ENCODE measurements around the gene KIAA0513.
A peak's percentile ranks its signal among the peaks of the same experiment; 100 is the strongest.

Gene KIAA0513

DNA sequence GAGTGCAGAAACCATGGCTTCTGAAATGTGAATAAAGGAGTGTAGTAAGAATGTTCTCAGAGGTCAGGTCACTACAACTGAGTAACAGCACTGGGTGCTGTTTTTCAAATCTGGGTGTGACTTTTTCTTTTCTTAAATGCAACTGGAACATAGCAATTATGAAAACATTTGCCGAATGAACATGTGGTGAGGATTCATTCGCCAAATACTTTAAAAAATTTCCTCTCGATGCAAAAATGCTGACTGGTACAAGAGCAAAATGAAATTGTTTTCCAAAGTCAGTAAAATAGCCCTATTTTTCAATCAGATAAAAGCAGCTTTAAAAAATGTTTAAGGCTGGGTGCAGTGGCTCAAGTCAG is 34.9 kb upstream of the KIAA0513 start:
- H3K4me1 ChIP-seq (ENCODE audit: control insufficient read depth, insufficient read depth, low read length), result peaks cover 22% of the 10 kb centered on the region
- H3K27ac ChIP-seq (ENCODE audit: low read length), result no peak overlapping the region
- no peaks in the 10 kb centered on the region for H3K9me3 ChIP-seq (ENCODE audit: control insufficient read depth in 2 of 2, low read length in 2 of 2)
- no peaks in the 10 kb centered on the region for H3K27me3 ChIP-seq (ENCODE audit: control insufficient read depth in 1 of 2, insufficient read depth in 2 of 2, low read length in 2 of 2)
- H3K4me3 ChIP-seq (ENCODE audit: low read length in 2 of 2), result no peak overlapping the region
- H3K36me3 ChIP-seq (ENCODE audit: control insufficient read depth in 2 of 2, insufficient read depth in 2 of 2, low read length in 2 of 2), result peaks cover 28 to 34% of the 10 kb centered on the region in 2 donors
- H3K9ac ChIP-seq (ENCODE audit: low read length in 2 of 2), result no peak overlapping the region

DNA sequence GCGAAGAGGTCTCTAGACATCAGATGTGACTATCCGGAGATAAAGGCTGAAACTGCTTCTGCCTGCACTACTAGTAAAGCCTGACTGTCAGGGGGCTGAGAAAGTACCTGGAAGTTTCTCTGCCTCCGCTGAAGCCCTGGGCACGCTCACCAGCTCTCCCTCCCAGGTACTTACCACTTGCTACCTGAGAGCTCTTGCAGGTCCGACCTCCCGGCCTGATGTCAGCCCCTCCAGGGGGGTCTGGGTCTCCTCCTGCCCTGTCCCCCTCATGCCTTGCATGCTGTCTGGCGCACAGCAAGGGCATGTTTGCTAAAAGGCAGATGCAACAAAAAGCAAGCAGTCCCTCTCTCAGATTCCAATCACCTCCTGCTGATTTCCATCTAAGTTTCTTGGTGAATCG is 33.7 kb upstream of the KIAA0513 start:
- Histone ChIP-seq H3K4me3 (ENCODE audit: low read length in 2 of 2) (no peak overlapping the region), H3K4me1 (ENCODE audit: control insufficient read depth, insufficient read depth, low read length) (peaks cover 27% of the 10 kb centered on the region), H3K36me3 (ENCODE audit: control insufficient read depth in 2 of 2, insufficient read depth in 2 of 2, low read length in 2 of 2) (peaks cover 19 to 28% of the 10 kb centered on the region in 2 donors), H3K9ac (ENCODE audit: low read length in 2 of 2) (no peak overlapping the region), H3K9me3 (ENCODE audit: control insufficient read depth in 2 of 2, low read length in 2 of 2) (no peaks in the 10 kb centered on the region), H3K27ac (ENCODE audit: low read length) (peak overlapping the region; percentile 80), H3K27me3 (ENCODE audit: control insufficient read depth in 1 of 2, insufficient read depth in 2 of 2, low read length in 2 of 2) (no peaks in the 10 kb centered on the region)

DNA sequence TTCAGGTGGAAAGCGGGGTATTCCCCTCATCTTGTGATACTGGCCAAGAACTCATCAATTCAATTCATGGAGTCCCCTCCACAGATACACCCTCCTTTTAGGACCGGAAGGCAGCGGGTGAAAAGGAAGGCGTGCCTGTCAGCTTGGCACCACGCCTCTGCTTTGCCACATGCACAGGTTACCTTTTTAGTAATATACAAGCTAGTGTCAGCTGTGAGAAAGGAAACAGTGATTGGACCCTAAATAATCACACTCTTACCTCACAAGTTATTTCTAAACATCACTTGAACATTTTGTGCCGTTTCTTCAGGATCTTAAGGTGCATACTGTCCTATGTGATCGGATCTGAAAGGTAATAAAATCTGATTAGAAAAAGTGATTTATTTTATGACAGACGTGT is 31.9 kb upstream of the KIAA0513 start:
- Histone ChIP-seq H3K9ac (ENCODE audit: low read length in 2 of 2) (no peak overlapping the region), H3K27ac (ENCODE audit: low read length) (peak overlapping the region; percentile 80), H3K4me3 (ENCODE audit: low read length in 2 of 2) (no peak overlapping the region), H3K36me3 (ENCODE audit: control insufficient read depth in 2 of 2, insufficient read depth in 2 of 2, low read length in 2 of 2) (peaks cover 6 to 16% of the 10 kb centered on the region in 2 donors), H3K4me1 (ENCODE audit: control insufficient read depth, insufficient read depth, low read length) (peaks cover 30% of the 10 kb centered on the region), H3K27me3 (ENCODE audit: control insufficient read depth in 1 of 2, insufficient read depth in 2 of 2, low read length in 2 of 2) (no peaks in the 10 kb centered on the region), H3K9me3 (ENCODE audit: control insufficient read depth in 2 of 2, low read length in 2 of 2) (no peaks in the 10 kb centered on the region)

DNA sequence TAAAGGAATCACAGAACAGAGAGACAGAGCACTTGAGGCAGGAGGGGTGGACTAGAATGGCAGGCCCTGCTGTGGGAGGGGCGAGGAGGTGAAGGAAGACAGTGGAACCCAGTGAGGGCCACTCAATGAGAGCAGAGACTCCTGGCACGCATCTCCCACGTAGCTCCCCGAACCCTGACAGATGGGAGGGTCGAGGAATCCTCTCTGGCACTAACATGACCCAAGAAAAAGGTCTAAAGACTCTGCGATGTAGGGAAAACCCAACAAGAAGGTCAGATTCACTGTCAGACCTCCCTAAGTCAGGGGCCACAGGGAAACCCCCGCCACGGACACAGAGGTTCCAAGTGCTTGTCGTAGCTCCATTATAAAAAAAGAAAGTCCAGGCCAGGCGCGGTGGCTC is 31.2 kb upstream of the KIAA0513 start:
- Histone ChIP-seq H3K4me3 (ENCODE audit: low read length in 2 of 2) (no peak overlapping the region), H3K27me3 (ENCODE audit: control insufficient read depth in 1 of 2, insufficient read depth in 2 of 2, low read length in 2 of 2) (no peaks in the 10 kb centered on the region), H3K9me3 (ENCODE audit: control insufficient read depth in 2 of 2, low read length in 2 of 2) (no peaks in the 10 kb centered on the region), H3K27ac (ENCODE audit: low read length) (no peak overlapping the region), H3K4me1 (ENCODE audit: control insufficient read depth, insufficient read depth, low read length) (peaks cover 36% of the 10 kb centered on the region), H3K9ac (ENCODE audit: low read length in 2 of 2) (no peak overlapping the region), H3K36me3 (ENCODE audit: control insufficient read depth in 2 of 2, insufficient read depth in 2 of 2, low read length in 2 of 2) (peaks cover 4 to 13% of the 10 kb centered on the region in 2 donors)

DNA sequence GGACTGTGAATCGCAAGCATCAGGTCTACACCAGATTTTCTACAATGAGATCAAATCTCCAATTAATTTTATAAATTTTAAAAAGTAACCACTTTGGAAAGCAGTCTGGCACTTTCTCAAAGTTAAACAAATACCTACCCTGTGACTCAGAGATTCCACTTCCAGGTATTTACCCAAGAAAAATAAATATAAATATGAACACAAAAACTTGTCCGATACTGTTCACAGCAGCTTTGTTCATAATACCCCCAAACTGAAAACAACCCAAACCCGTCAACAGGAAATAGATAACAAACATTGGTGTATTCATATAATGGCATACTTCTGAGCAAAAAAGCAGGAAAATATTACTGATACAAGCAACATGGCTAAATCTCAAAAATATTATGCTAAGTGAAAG is 28.4 kb upstream of the KIAA0513 start:
- Histone ChIP-seq H3K9ac (ENCODE audit: low read length in 2 of 2) (no peak overlapping the region), H3K36me3 (ENCODE audit: control insufficient read depth in 2 of 2, insufficient read depth in 2 of 2, low read length in 2 of 2) (peaks cover 4 to 7% of the 10 kb centered on the region in 2 donors), H3K9me3 (ENCODE audit: control insufficient read depth in 2 of 2, low read length in 2 of 2) (no peaks in the 10 kb centered on the region), H3K4me3 (ENCODE audit: low read length in 2 of 2) (no peak overlapping the region), H3K4me1 (ENCODE audit: control insufficient read depth, insufficient read depth, low read length) (peaks cover 46% of the 10 kb centered on the region), H3K27ac (ENCODE audit: low read length) (peak overlapping the region; percentile 19), H3K27me3 (ENCODE audit: control insufficient read depth in 1 of 2, insufficient read depth in 2 of 2, low read length in 2 of 2) (no peaks in the 10 kb centered on the region)

DNA sequence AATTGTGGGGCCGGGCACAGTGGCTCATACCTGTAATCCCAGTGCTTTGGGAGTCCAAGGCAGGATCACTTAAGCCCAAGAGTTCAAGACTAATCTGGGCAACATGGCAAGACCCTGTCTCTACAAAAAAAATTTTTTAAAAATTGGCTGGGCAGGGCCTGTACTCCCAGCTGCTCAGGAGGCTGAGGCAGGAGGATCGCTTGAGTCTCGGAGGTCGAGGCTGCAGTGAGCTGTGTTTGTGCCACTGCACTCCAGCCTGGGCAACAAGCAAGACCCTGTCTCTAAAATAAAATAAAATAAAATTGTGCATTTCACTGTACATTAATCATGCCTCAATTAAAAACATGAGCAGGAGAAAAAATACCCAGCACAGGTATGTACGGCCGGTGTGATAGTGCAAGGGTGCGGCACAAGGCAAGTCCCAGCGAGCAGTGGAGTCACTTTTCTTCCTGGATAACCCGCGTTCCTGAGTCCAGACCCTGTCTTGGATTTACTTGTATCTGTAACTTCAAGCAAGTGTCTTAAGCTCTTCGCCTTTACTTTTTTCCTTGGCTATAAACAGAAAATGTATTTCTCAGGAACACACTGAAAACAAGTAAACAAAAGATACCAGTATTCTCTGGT is 27.6 kb upstream of the KIAA0513 start:
- H3K27ac ChIP-seq (ENCODE audit: low read length), result peak overlapping the region; percentile 55
- H3K9me3 ChIP-seq (ENCODE audit: control insufficient read depth in 2 of 2, low read length in 2 of 2), result no peaks in the 10 kb centered on the region
- H3K27me3 ChIP-seq (ENCODE audit: control insufficient read depth in 1 of 2, insufficient read depth in 2 of 2, low read length in 2 of 2), result no peaks in the 10 kb centered on the region
- no peak overlapping the region for H3K4me3 ChIP-seq (ENCODE audit: low read length in 2 of 2)
- H3K36me3 ChIP-seq (ENCODE audit: control insufficient read depth in 2 of 2, insufficient read depth in 2 of 2, low read length in 2 of 2), result peaks cover 3 to 4% of the 10 kb centered on the region in 2 donors
- peaks cover 46% of the 10 kb centered on the region for H3K4me1 ChIP-seq (ENCODE audit: control insufficient read depth, insufficient read depth, low read length)
- H3K9ac ChIP-seq (ENCODE audit: low read length in 2 of 2), result no peak overlapping the region

DNA sequence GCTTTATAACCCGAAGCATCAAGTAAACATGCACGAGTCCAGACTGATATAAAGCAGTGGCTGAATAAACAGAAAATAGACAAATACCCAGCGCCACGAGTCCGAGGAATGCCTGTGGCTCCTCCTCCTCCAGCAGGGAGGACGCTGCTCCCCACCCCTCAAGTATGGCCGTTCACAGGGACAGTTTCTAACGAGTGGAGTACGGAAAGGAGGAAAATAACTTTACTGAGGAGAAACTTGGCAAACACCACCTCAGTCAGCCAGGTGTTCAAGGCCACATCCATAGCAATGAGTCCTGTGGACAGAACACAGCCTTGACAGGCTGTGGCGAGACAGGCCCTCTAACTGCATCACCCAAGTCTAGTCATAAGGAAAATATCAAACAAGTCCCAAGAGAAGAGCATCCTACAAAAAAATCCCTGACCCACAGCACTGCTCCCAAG is 25.5 kb upstream of the KIAA0513 start:
- H3K36me3 ChIP-seq (ENCODE audit: control insufficient read depth in 2 of 2, insufficient read depth in 2 of 2, low read length in 2 of 2), result no peaks in the 10 kb centered on the region
- peak overlapping the region in 1 of 2 donors; percentile 40 for H3K4me3 ChIP-seq (ENCODE audit: low read length in 2 of 2)
- H3K9me3 ChIP-seq (ENCODE audit: control insufficient read depth in 2 of 2, low read length in 2 of 2), result no peaks in the 10 kb centered on the region
- H3K9ac ChIP-seq (ENCODE audit: low read length in 2 of 2), result no peak overlapping the region
- peaks cover 54% of the 10 kb centered on the region for H3K4me1 ChIP-seq (ENCODE audit: control insufficient read depth, insufficient read depth, low read length)
- no peaks in the 10 kb centered on the region for H3K27me3 ChIP-seq (ENCODE audit: control insufficient read depth in 1 of 2, insufficient read depth in 2 of 2, low read length in 2 of 2)
- peak overlapping the region; percentile 80 for H3K27ac ChIP-seq (ENCODE audit: low read length)

DNA sequence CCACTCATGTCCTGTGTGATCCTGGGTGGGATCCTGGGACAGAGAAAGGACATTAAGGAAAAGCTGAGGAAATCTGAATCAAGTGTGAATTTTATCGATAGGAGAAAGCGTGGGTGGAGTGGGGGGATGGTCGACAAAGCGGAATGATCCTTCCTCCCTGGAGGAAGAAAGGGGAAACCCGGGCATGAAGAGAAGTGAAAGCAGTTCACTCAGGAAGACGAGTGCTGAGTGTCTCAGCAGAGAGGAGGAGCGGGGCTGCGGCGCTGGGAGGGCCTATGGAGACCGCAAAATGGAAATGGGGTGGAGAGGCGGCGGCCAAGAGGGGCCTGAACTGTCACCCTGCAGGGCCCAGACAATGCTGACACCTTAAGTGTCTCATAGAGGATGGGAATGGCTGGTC is 25.0 kb upstream of the KIAA0513 start:
- Histone ChIP-seq H3K4me1 (ENCODE audit: control insufficient read depth, insufficient read depth, low read length) (peaks cover 55% of the 10 kb centered on the region), H3K27ac (ENCODE audit: low read length) (peak overlapping the region; percentile 80), H3K4me3 (ENCODE audit: low read length in 2 of 2) (peak overlapping the region in 1 of 2 donors; percentile 40), H3K36me3 (ENCODE audit: control insufficient read depth in 2 of 2, insufficient read depth in 2 of 2, low read length in 2 of 2) (peaks cover 0 to 2% of the 10 kb centered on the region in 2 donors), H3K27me3 (ENCODE audit: control insufficient read depth in 1 of 2, insufficient read depth in 2 of 2, low read length in 2 of 2) (no peaks in the 10 kb centered on the region), H3K9ac (ENCODE audit: low read length in 2 of 2) (no peak overlapping the region), H3K9me3 (ENCODE audit: control insufficient read depth in 2 of 2, low read length in 2 of 2) (no peaks in the 10 kb centered on the region)

DNA sequence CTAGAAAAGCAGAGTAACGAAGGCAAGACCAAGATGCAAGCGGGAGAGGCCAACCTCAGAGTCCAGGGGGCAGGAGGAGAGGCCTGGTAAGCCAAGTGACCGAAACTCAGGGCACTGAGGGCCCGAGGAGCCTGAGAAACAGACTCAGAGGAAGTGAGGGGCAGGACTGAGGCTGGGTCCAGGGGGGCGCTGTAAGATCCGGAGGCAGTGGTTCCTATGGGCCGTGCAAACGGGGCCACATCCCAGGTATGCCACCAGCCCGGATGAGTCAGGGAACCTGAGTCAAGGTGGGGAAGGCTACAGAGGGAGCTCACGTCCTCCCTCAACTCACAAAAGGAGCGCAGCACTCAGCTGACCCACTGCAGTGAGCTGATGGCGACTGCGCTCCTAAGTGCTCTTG is 24.5 kb upstream of the KIAA0513 start:
- H3K4me1 ChIP-seq (ENCODE audit: control insufficient read depth, insufficient read depth, low read length), result peaks cover 58% of the 10 kb centered on the region
- no peaks in the 10 kb centered on the region for H3K27me3 ChIP-seq (ENCODE audit: control insufficient read depth in 1 of 2, insufficient read depth in 2 of 2, low read length in 2 of 2)
- no peaks in the 10 kb centered on the region for H3K9me3 ChIP-seq (ENCODE audit: control insufficient read depth in 2 of 2, low read length in 2 of 2)
- no peak overlapping the region for H3K9ac ChIP-seq (ENCODE audit: low read length in 2 of 2)
- H3K27ac ChIP-seq (ENCODE audit: low read length), result peak overlapping the region; percentile 80
- H3K4me3 ChIP-seq (ENCODE audit: low read length in 2 of 2), result no peak overlapping the region
- H3K36me3 ChIP-seq (ENCODE audit: control insufficient read depth in 2 of 2, insufficient read depth in 2 of 2, low read length in 2 of 2), result peaks cover 0 to 2% of the 10 kb centered on the region in 2 donors

DNA sequence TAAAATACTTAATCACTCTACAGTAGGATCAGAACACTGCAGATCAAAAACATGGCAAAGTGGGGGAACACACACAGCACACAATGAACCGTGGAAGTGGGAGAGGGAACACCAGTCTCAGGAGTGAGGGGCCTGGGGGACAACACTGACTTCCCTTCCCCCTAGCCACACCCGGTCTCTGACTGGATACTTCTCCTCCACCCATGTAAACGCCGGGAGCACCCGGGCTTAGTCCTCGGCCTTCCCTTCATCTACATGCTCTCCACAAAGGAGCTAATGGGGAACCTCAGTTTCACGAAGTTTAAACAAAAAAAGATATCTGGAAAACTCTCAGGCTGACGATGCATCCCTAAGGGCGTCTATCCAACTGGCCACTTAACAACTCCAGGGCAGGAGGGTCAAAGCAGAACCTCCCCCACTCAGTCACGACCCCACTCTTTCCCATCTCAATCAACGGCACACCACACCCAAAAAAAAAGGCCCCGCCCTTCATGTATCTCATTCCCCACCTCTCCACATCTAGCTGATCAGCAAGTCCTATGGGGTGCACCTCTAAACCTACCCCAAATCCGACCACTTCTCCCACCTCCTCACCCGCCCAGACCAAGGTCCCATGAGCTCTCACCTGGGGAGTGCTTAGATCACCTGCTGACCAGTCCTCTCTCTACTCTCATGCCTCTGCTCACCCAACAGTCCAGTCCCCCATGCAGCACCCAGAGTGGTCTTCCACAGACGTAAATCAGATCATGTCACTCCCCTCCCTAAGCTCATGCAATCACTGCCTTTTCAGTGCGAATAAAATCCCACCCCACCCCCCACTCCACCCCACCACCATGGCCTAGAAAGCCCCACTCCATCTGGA is 23.6 kb upstream of the KIAA0513 start:
- Histone ChIP-seq H3K9ac (ENCODE audit: low read length in 2 of 2) (peak overlapping the region in 1 of 2 donors; percentile 14), H3K27me3 (ENCODE audit: control insufficient read depth in 1 of 2, insufficient read depth in 2 of 2, low read length in 2 of 2) (no peaks in the 10 kb centered on the region), H3K36me3 (ENCODE audit: control insufficient read depth in 2 of 2, insufficient read depth in 2 of 2, low read length in 2 of 2) (peaks cover 0 to 2% of the 10 kb centered on the region in 2 donors), H3K4me3 (ENCODE audit: low read length in 2 of 2) (peak overlapping the region in 1 of 2 donors; percentile 22), H3K9me3 (ENCODE audit: control insufficient read depth in 2 of 2, low read length in 2 of 2) (no peaks in the 10 kb centered on the region), H3K27ac (ENCODE audit: low read length) (peak overlapping the region; percentile 80), H3K4me1 (ENCODE audit: control insufficient read depth, insufficient read depth, low read length) (peaks cover 52% of the 10 kb centered on the region)
